Gastrocnemius medialis (tissue), 4 donors: ENCODE results near the gene PRAME.

Experiments used
- CTCF ChIP-seq, 5 experiments: fragments of 450-650 bp in 3 of 5; fragments of 200-600 bp in 2 of 5; sonication (generic) in 2 of 5; IDR thresholded peaks in 4 of 5; conservative IDR thresholded peaks in 1 of 5; 1 replicate in 4 of 5; 2 replicates in 1 of 5; pipeline ENCODE4 v1.5.1; 2016 to 2019; ENCODE audit warnings: antibody characterized with exemption in 5 of 5, mild to moderate bottlenecking in 3 of 5, moderate library complexity in 3 of 5
- POLR2A ChIP-seq, 2 donors: fragments of 450-650 bp; IDR thresholded peaks; one replicate each; pipeline ENCODE4 v1.6.1; 2017; ENCODE audit warnings: antibody characterized with exemption in 2 of 2, mild to moderate bottlenecking in 2 of 2, moderate library complexity in 2 of 2

GRCh38 chr22:22528780-22529179, 30.3 kb downstream of the PRAME start:
- TF ChIP-seq CTCF (IDR thresholded peaks at IDR 0.05 in 4 of 5, conservative IDR thresholded peaks at IDR 0.05 in 1 of 5), result no peak
- TF ChIP-seq POLR2A (IDR thresholded peaks at IDR 0.05), result no peak
